HepG2 (cell line): ENCODE data around the gene DNAJC4. TPM values are rescaled to one million over a fixed set of nuclear protein-coding genes. Genes with fewer than 3 reads are reported as not detected.
A peak's percentile ranks its signal among the peaks of the same experiment; 100 is the strongest.

ENCODE experiments used
- GTF3A ChIP-seq: sonication (generic); formaldehyde crosslinking; conservative IDR thresholded peaks from 2 replicates; pipeline ENCODE4 v1.4.0; 2020; ENCODE audit warnings: mild to moderate bottlenecking, missing genetic modification reagents
- HHEX ChIP-seq: IDR thresholded peaks from 2 replicates; pipeline ENCODE4 v1.6.1; 2016; ENCODE audit warnings: control low read depth
- ISX ChIP-seq: sonication (generic); formaldehyde crosslinking; conservative IDR thresholded peaks from 2 replicates; pipeline ENCODE4 v1.5.0; 2020; ENCODE audit warnings: missing genetic modification reagents
- MTF2 ChIP-seq: sonication (generic); formaldehyde crosslinking; IDR thresholded peaks from 2 replicates; pipeline ENCODE4 v1.5.0; 2020; ENCODE audit warnings: missing genetic modification reagents, borderline replicate concordance
- ZNF224 ChIP-seq: sonication (generic); formaldehyde crosslinking; IDR thresholded peaks from 2 replicates; pipeline ENCODE4 v1.5.0; 2020; ENCODE audit warnings: mild to moderate bottlenecking, missing genetic modification reagents
- ZNF430 ChIP-seq: sonication (generic); formaldehyde crosslinking; IDR thresholded peaks from 2 replicates; pipeline ENCODE4 v1.9.0; 2021; ENCODE audit warnings: mild to moderate bottlenecking, missing genetic modification reagents
- ZSCAN31 ChIP-seq: sonication (generic); formaldehyde crosslinking; IDR thresholded peaks from 2 replicates; pipeline ENCODE4 v1.5.0; 2020; ENCODE audit warnings: low read depth, mild to moderate bottlenecking, missing genetic modification reagents
- polyA plus RNA-seq, 8 experiments: library from polyadenylated mRNA; depleted of rRNA in 3 of 8; stranded (reverse) in 7 of 8; unstranded in 1 of 8; fragments of >200 nt; fragmentation: Illumina TruSeq in 4 of 8; extraction: Trizol in 4 of 8; gene quantifications; 2 replicates each; pipeline versions ENCODE4 v1.2.1 to v1.2.3, GENCODE V29; 2011 to 2016; ENCODE audit warnings: low read depth in 4 of 8, missing spikeins in 1 of 8, mixed read lengths in 1 of 8; ENCODE audit not compliant: insufficient read depth in 1 of 8
- total RNA-seq, 5 experiments: library from RNA; depleted of rRNA; stranded (reverse); fragments of >200 nt; fragmentation: Illumina TruSeq; extraction: Trizol; gene quantifications; 2 replicates each; pipeline ENCODE4 v1.2.3, GENCODE V29; 2016; ENCODE audit warnings: low read depth in 1 of 5
- TF ChIP-seq, protein P1 (sequence below): fragments of 450-650 bp; IDR thresholded peaks from 2 replicates; pipeline ENCODE4 v1.6.1; 2017
- TF ChIP-seq, protein P2 (sequence below): IDR thresholded peaks from 2 replicates; pipeline ENCODE4 v1.6.1; 2016; ENCODE audit warnings: missing compliant biosample characterization, missing genetic modification reagents, borderline replicate concordance
- TF ChIP-seq, protein P3 (sequence below): sonication (generic); formaldehyde crosslinking; IDR thresholded peaks from 2 replicates; pipeline ENCODE4 v1.4.0; 2020; ENCODE audit warnings: missing genetic modification reagents
- TF ChIP-seq, protein P4 (sequence below): sonication (generic); formaldehyde crosslinking; IDR thresholded peaks from 2 replicates; pipeline ENCODE4 v1.5.0; 2020; ENCODE audit warnings: missing genetic modification reagents
- TF ChIP-seq, protein P5 (sequence below): sonication (generic); formaldehyde crosslinking; IDR thresholded peaks from 2 replicates; pipeline ENCODE4 v1.9.0; 2021; ENCODE audit warnings: mild to moderate bottlenecking, missing genetic modification reagents

Gene DNAJC4
- total and polyA plus RNA-seq, 2 of the 13 experiments (the other 11 are each of a cell fraction or from before 2014, with no cell fraction given) = 10.3 to 60.8 TPM

DNA sequence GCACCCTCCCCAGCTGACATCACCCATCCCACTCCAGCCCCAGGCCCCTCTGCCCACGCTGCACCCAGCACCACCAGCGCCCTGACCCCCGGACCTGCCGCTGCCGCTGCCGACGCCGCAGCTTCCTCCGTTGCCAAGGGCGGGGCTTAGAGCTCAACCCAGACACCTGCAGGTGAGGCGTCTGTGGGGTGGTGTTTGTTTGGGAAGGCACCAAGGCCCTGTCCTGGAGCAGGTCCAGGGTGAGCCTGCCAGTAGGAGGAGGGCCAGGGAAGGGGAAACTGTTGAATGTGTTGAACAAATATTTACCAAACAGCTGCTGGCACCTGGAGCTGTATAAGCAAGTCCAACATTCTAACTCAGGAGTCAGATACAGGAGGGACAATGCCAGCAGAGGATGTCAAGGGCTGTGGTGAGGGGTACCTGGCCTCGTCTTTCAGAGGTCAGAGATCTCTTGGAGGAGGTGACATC is 7.2 kb downstream of the DNAJC4 start (continued):
- TF ChIP-seq, protein P1, sequence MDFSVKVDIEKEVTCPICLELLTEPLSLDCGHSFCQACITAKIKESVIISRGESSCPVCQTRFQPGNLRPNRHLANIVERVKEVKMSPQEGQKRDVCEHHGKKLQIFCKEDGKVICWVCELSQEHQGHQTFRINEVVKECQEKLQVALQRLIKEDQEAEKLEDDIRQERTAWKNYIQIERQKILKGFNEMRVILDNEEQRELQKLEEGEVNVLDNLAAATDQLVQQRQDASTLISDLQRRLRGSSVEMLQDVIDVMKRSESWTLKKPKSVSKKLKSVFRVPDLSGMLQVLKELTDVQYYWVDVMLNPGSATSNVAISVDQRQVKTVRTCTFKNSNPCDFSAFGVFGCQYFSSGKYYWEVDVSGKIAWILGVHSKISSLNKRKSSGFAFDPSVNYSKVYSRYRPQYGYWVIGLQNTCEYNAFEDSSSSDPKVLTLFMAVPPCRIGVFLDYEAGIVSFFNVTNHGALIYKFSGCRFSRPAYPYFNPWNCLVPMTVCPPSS = no peak
- TF ChIP-seq, protein P2, sequence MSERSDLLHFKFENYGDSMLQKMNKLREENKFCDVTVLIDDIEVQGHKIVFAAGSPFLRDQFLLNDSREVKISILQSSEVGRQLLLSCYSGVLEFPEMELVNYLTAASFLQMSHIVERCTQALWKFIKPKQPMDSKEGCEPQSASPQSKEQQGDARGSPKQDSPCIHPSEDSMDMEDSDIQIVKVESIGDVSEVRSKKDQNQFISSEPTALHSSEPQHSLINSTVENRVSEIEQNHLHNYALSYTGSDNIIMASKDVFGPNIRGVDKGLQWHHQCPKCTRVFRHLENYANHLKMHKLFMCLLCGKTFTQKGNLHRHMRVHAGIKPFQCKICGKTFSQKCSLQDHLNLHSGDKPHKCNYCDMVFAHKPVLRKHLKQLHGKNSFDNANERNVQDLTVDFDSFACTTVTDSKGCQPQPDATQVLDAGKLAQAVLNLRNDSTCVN (CRISPR knock-in tag) = 0 out of 2 replicates have a peak, but pooled peaks have one; percentile 38
- TF ChIP-seq, protein P3, sequence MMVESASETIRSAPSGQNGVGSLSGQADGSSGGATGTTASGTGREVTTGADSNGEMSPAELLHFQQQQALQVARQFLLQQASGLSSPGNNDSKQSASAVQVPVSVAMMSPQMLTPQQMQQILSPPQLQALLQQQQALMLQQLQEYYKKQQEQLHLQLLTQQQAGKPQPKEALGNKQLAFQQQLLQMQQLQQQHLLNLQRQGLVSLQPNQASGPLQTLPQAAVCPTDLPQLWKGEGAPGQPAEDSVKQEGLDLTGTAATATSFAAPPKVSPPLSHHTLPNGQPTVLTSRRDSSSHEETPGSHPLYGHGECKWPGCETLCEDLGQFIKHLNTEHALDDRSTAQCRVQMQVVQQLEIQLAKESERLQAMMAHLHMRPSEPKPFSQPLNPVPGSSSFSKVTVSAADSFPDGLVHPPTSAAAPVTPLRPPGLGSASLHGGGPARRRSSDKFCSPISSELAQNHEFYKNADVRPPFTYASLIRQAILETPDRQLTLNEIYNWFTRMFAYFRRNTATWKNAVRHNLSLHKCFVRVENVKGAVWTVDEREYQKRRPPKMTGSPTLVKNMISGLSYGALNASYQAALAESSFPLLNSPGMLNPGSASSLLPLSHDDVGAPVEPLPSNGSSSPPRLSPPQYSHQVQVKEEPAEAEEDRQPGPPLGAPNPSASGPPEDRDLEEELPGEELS = peak; percentile 92
- TF ChIP-seq ZNF430 (CRISPR knock-in tag) (peak; percentile 86; the same call in 1 of the 2 replicates), GTF3A (CRISPR knock-in tag) (no peak), ZNF224 (CRISPR knock-in tag) (no peak), MTF2 (no peak), HHEX (CRISPR knock-in tag) (no peak), ISX (CRISPR knock-in tag) (no peak), ZSCAN31 (CRISPR knock-in tag) (no peak)
- TF ChIP-seq, protein P4, sequence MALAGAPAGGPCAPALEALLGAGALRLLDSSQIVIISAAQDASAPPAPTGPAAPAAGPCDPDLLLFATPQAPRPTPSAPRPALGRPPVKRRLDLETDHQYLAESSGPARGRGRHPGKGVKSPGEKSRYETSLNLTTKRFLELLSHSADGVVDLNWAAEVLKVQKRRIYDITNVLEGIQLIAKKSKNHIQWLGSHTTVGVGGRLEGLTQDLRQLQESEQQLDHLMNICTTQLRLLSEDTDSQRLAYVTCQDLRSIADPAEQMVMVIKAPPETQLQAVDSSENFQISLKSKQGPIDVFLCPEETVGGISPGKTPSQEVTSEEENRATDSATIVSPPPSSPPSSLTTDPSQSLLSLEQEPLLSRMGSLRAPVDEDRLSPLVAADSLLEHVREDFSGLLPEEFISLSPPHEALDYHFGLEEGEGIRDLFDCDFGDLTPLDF = no peak
- TF ChIP-seq, protein P5, sequence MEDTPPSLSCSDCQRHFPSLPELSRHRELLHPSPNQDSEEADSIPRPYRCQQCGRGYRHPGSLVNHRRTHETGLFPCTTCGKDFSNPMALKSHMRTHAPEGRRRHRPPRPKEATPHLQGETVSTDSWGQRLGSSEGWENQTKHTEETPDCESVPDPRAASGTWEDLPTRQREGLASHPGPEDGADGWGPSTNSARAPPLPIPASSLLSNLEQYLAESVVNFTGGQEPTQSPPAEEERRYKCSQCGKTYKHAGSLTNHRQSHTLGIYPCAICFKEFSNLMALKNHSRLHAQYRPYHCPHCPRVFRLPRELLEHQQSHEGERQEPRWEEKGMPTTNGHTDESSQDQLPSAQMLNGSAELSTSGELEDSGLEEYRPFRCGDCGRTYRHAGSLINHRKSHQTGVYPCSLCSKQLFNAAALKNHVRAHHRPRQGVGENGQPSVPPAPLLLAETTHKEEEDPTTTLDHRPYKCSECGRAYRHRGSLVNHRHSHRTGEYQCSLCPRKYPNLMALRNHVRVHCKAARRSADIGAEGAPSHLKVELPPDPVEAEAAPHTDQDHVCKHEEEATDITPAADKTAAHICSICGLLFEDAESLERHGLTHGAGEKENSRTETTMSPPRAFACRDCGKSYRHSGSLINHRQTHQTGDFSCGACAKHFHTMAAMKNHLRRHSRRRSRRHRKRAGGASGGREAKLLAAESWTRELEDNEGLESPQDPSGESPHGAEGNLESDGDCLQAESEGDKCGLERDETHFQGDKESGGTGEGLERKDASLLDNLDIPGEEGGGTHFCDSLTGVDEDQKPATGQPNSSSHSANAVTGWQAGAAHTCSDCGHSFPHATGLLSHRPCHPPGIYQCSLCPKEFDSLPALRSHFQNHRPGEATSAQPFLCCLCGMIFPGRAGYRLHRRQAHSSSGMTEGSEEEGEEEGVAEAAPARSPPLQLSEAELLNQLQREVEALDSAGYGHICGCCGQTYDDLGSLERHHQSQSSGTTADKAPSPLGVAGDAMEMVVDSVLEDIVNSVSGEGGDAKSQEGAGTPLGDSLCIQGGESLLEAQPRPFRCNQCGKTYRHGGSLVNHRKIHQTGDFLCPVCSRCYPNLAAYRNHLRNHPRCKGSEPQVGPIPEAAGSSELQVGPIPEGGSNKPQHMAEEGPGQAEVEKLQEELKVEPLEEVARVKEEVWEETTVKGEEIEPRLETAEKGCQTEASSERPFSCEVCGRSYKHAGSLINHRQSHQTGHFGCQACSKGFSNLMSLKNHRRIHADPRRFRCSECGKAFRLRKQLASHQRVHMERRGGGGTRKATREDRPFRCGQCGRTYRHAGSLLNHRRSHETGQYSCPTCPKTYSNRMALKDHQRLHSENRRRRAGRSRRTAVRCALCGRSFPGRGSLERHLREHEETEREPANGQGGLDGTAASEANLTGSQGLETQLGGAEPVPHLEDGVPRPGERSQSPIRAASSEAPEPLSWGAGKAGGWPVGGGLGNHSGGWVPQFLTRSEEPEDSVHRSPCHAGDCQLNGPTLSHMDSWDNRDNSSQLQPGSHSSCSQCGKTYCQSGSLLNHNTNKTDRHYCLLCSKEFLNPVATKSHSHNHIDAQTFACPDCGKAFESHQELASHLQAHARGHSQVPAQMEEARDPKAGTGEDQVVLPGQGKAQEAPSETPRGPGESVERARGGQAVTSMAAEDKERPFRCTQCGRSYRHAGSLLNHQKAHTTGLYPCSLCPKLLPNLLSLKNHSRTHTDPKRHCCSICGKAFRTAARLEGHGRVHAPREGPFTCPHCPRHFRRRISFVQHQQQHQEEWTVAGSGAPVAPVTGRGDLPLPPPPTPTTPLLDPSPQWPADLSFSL = no peak
